GM23338 (cell line): ENCODE results near the gene PDC. TPM values are rescaled to one million over a fixed set of nuclear protein-coding genes. Genes with fewer than 3 reads are reported as not detected.

Experiments used
- ATAC-seq: fragments of 200-7000 bp; cut with Tn5 transposase; 3 replicates; pipeline ENCODE4 v1.9.1; 2020
- DNase-seq: peaks from one replicate; pipeline ENCODE4 v3.0.0-alpha.2; 2015; ENCODE audit warnings: low spot score
- H2AFZ ChIP-seq: fragments of 200-600 bp; sonication (generic); 2 replicates; pipeline ENCODE4 v1.8.0; 2016; ENCODE audit warnings: antibody characterized with exemption, mild to moderate bottlenecking, moderate library complexity
- H3F3A ChIP-seq: fragments of 200-600 bp; sonication (generic); replicated peaks from 2 replicates; pipeline ENCODE4 v1.8.0; 2017; ENCODE audit warnings: antibody characterized with exemption, mixed run types, low read depth
- H3K27ac ChIP-seq: fragments of 200-600 bp; sonication (generic); 2 replicates; pipeline ENCODE4 v1.6.1; 2016; ENCODE audit warnings: low read depth
- H3K27me3 ChIP-seq: fragments of 200-600 bp; sonication (generic); 2 replicates; pipeline ENCODE4 v1.8.0; 2016; ENCODE audit warnings: mild to moderate bottlenecking, mixed run types, moderate library complexity; ENCODE audit not compliant: insufficient read depth
- H3K36me3 ChIP-seq: fragments of 200-600 bp; sonication (generic); 2 replicates; pipeline ENCODE4 v1.8.0; 2016; ENCODE audit warnings: mild to moderate bottlenecking; ENCODE audit not compliant: insufficient read depth
- H3K4me1 ChIP-seq: fragments of 200-600 bp; sonication (generic); 2 replicates; pipeline ENCODE4 v1.8.0; 2016; ENCODE audit warnings: mild to moderate bottlenecking, moderate library complexity; ENCODE audit not compliant: insufficient read depth
- H3K4me2 ChIP-seq: fragments of 200-600 bp; sonication (generic); 2 replicates; pipeline ENCODE4 v1.7.1; 2017; ENCODE audit warnings: mixed run types
- H3K4me3 ChIP-seq: fragments of 200-600 bp; sonication (generic); 2 replicates; pipeline ENCODE4 v1.6.1; 2016; ENCODE audit warnings: mixed run types
- H3K79me2 ChIP-seq: fragments of 200-600 bp; sonication (generic); replicated peaks from 2 replicates; pipeline ENCODE4 v1.8.0; 2017; ENCODE audit warnings: mild to moderate bottlenecking; ENCODE audit not compliant: insufficient read depth
- H3K9me2 ChIP-seq: fragments of 200-600 bp; sonication (generic); 2 replicates; pipeline ENCODE4 v1.8.0; 2017; ENCODE audit not compliant: insufficient read depth
- H4K20me1 ChIP-seq: fragments of 200-600 bp; sonication (generic); replicated peaks from 2 replicates; pipeline ENCODE4 v1.8.0; 2017; ENCODE audit warnings: mild to moderate bottlenecking; ENCODE audit not compliant: insufficient read depth
- H3K27ac Mint-ChIP-seq: 2 replicates; pipeline ENCODE4 v1.8.0; 2020; ENCODE audit warnings: inconsistent platforms, mild to moderate bottlenecking, moderate library complexity, mixed read lengths
- H3K27me3 Mint-ChIP-seq: 3 replicates; pipeline ENCODE4 v1.8.0; 2022; ENCODE audit warnings: low read depth, mild to moderate bottlenecking, moderate library complexity, mixed read lengths, inconsistent platforms; ENCODE audit not compliant: insufficient read depth, poor library complexity
- H3K36me3 Mint-ChIP-seq: 3 replicates; pipeline ENCODE4 v1.8.0; 2021; ENCODE audit warnings: low read depth, mild to moderate bottlenecking, inconsistent platforms, moderate library complexity, mixed read lengths
- H3K4me1 Mint-ChIP-seq: 3 replicates; pipeline ENCODE4 v1.8.0; 2020; ENCODE audit warnings: mild to moderate bottlenecking, inconsistent platforms, mixed read lengths
- H3K4me3 Mint-ChIP-seq: 3 replicates; pipeline ENCODE4 v1.8.0; 2021; ENCODE audit warnings: moderate library complexity, mild to moderate bottlenecking, inconsistent platforms, mixed read lengths
- H3K9me3 Mint-ChIP-seq: 3 replicates; pipeline ENCODE4 v1.8.0; 2020; ENCODE audit warnings: moderate library complexity, mild to moderate bottlenecking, inconsistent platforms, mixed read lengths
- CREB1 ChIP-seq: fragments of 250-450 bp; sonication (Bioruptor Pico); IDR thresholded peaks from 2 replicates; pipeline ENCODE4 v1.5.0; 2020; ENCODE audit warnings: low read depth, mild to moderate bottlenecking, moderate library complexity
- CTCF ChIP-seq, 2 experiments: fragments of 200-600 bp in 1 of 2; sonication (generic) in 1 of 2; conservative IDR thresholded peaks; 2 replicates each; pipeline versions ENCODE4 v1.5.1 to v1.6.1; 2016 to 2017; ENCODE audit warnings: antibody characterized with exemption in 2 of 2, low read depth in 2 of 2, mild to moderate bottlenecking in 2 of 2, moderate library complexity in 1 of 2
- ETS1 ChIP-seq: IDR thresholded peaks from 2 replicates; pipeline ENCODE4 v1.6.1; 2016; ENCODE audit warnings: antibody characterized with exemption
- EZH2 ChIP-seq: fragments of 200-600 bp; sonication (generic); IDR thresholded peaks from one replicate; pipeline ENCODE4 v1.8.0; 2017; ENCODE audit warnings: antibody characterized with exemption, mild to moderate bottlenecking, low read depth; ENCODE audit not compliant: unreplicated experiment
- EZH2phosphoT487 ChIP-seq: fragments of 200-600 bp; sonication (generic); IDR thresholded peaks from one replicate; pipeline ENCODE4 v1.8.1; 2018; ENCODE audit warnings: antibody characterized with exemption; ENCODE audit not compliant: unreplicated experiment
- JUNB ChIP-seq: IDR thresholded peaks from one replicate; pipeline ENCODE4 v1.6.1; 2016; ENCODE audit warnings: antibody characterized with exemption; ENCODE audit not compliant: unreplicated experiment
- NANOG ChIP-seq: IDR thresholded peaks from 2 replicates; pipeline ENCODE4 v1.6.1; 2016; ENCODE audit warnings: antibody characterized with exemption, borderline replicate concordance
- POLR2AphosphoS5 ChIP-seq: IDR thresholded peaks from 2 replicates; pipeline ENCODE4 v1.6.1; 2016; ENCODE audit warnings: antibody characterized with exemption, low read depth
- REST ChIP-seq: IDR thresholded peaks from one replicate; pipeline ENCODE4 v1.6.1; 2018; ENCODE audit warnings: antibody characterized with exemption; ENCODE audit not compliant: unreplicated experiment
- STAT1 ChIP-seq: IDR thresholded peaks from one replicate; pipeline ENCODE4 v1.6.1; 2016; ENCODE audit warnings: antibody characterized with exemption; ENCODE audit not compliant: unreplicated experiment
- ZNF114 ChIP-seq: fragments of 250-450 bp; sonication (Bioruptor Pico); IDR thresholded peaks from 2 replicates; pipeline ENCODE4 v1.5.0; 2020; ENCODE audit warnings: mild to moderate bottlenecking, moderate library complexity
- ZNF331 ChIP-seq: fragments of 250-450 bp; sonication (Bioruptor Pico); IDR thresholded peaks from 2 replicates; pipeline ENCODE4 v1.5.0; 2020; ENCODE audit warnings: low read depth, mild to moderate bottlenecking, moderate library complexity
- ZNF462 ChIP-seq: fragments of 250-450 bp; sonication (Bioruptor Pico); IDR thresholded peaks from 2 replicates; pipeline ENCODE4 v1.5.0; 2020; ENCODE audit warnings: mild to moderate bottlenecking, moderate library complexity
- polyA plus RNA-seq: library from polyadenylated mRNA; unstranded; fragments of >200 nt; fragmentation: Nextera tagmentation; extraction: Ambion mirVana; gene quantifications from 2 replicates; pipeline ENCODE4 v1.2.1, GENCODE V29; 2016
- total RNA-seq: library from RNA; depleted of rRNA; stranded (reverse); fragments of >200 nt; shearing (Covaris generic); gene quantifications from 2 replicates; pipeline ENCODE4 v1.2.3, GENCODE V29; 2014

PDC gene
- total and polyA plus RNA-seq, 2 experiments from 2014 or later: not detected

GRCh38 chr1:186483561-186483960 lies 22.6 kb upstream of the PDC start:
- Histone ChIP-seq H3K4me1 (no peaks in the 10 kb centered on the region), H3K9me2 (no peaks in the 10 kb centered on the region), H3K79me2 (no peaks in the 10 kb centered on the region), H3K36me3 (no peaks in the 10 kb centered on the region), H3K4me2 (no peak overlapping the region), H4K20me1 (no peaks in the 10 kb centered on the region), H3F3A (no peaks in the 10 kb centered on the region), H3K27me3 (no peaks in the 10 kb centered on the region), H2AFZ (no peak overlapping the region), H3K27ac (no peak overlapping the region), H3K4me3 (no peak overlapping the region)
- no peak overlapping the region for H3K27ac Mint-ChIP-seq
- DNase-seq (no peak), ATAC-seq (no peak)
- H3K36me3 Mint-ChIP-seq: no peaks in the 10 kb centered on the region
- H3K9me3 Mint-ChIP-seq: no peaks in the 10 kb centered on the region
- H3K27me3 Mint-ChIP-seq: no peaks in the 10 kb centered on the region
- no peak overlapping the region for H3K4me3 Mint-ChIP-seq
- H3K4me1 Mint-ChIP-seq: no peaks in the 10 kb centered on the region
- TF ChIP-seq REST: no peak
- TF ChIP-seq STAT1: no peak
- no peak for TF ChIP-seq NANOG
- TF ChIP-seq ZNF331 (CRISPR knock-in tag): no peak
- no peak for TF ChIP-seq POLR2AphosphoS5
- TF ChIP-seq CREB1 (CRISPR knock-in tag): no peak
- TF ChIP-seq EZH2phosphoT487: no peak
- TF ChIP-seq ZNF114: no peak
- no peak for TF ChIP-seq CTCF (conservative IDR thresholded peaks at IDR 0.05; ENCODE audit: low read depth in 2 of 2)
- TF ChIP-seq JUNB: no peak
- no peak for TF ChIP-seq ETS1
- TF ChIP-seq EZH2: no peak
- TF ChIP-seq ZNF462 (CRISPR knock-in tag): no peak
